CD4-positive, alpha-beta memory T cell (primary cell): ENCODE measurements around the gene SCAPER. TPM values are rescaled to one million over a fixed set of nuclear protein-coding genes. Genes with fewer than 3 reads are reported as not detected.
A peak's percentile ranks its signal among the peaks of the same experiment; 100 is the strongest.

ENCODE experiments used
- CTCF ChIA-PET: fragments of 350-600 bp; sonication (Branson Sonifier 250); formaldehyde crosslinking; loops from one replicate; lab custom pipeline; 2021; ENCODE audit warnings: inconsistent platforms; ENCODE audit not compliant: partially characterized antibody; lab: Charles Lee
- POLR2A ChIA-PET: fragments of 350-600 bp; sonication (Branson Sonifier 250); formaldehyde crosslinking; loops from one replicate; lab custom pipeline; 2021; ENCODE audit not compliant: partially characterized antibody; lab: Charles Lee
- DNase-seq, 5 donors: peaks; one replicate each; pipeline versions ENCODE4 v3.0.0 to v3.0.0-alpha.2; 2020 to 2022; ENCODE audit warnings: mixed read lengths in 1 of 5
- H3K27ac ChIP-seq: one replicate; pipeline ENCODE4 v1.7.0; 2013; ENCODE audit warnings: low read depth, low read length
- H3K27me3 ChIP-seq: 2 replicates; pipeline ENCODE4 v1.7.0; 2013; ENCODE audit warnings: mild to moderate bottlenecking, low read length, moderate library complexity; ENCODE audit not compliant: insufficient read depth
- H3K36me3 ChIP-seq: 2 replicates; pipeline ENCODE4 v1.7.0; 2013; ENCODE audit warnings: mild to moderate bottlenecking, low read length, moderate library complexity; ENCODE audit not compliant: insufficient read depth
- H3K4me1 ChIP-seq: 2 replicates; pipeline ENCODE4 v1.7.0; 2013; ENCODE audit warnings: mild to moderate bottlenecking, low read length, moderate library complexity; ENCODE audit not compliant: insufficient read depth
- H3K4me3 ChIP-seq, 2 donors: one replicate each; pipeline ENCODE4 v1.7.0; 2013; ENCODE audit warnings: low read length in 2 of 2, mild to moderate bottlenecking in 1 of 2
- H3K9me3 ChIP-seq, 2 donors: one replicate each; pipeline ENCODE4 v1.7.0; 2013; ENCODE audit warnings: low read length in 2 of 2, control low read depth in 1 of 2; ENCODE audit not compliant: control insufficient read depth in 1 of 2
- H3K27ac Mint-ChIP-seq, 7 donors: one replicate each; pipeline ENCODE4 v1.8.0; 2020 to 2021; ENCODE audit warnings: mixed read lengths in 7 of 7, mild to moderate bottlenecking in 6 of 7, inconsistent platforms in 3 of 7, moderate library complexity in 3 of 7
- H3K27me3 Mint-ChIP-seq, 2 donors: one replicate each; pipeline ENCODE4 v1.8.0; 2020 to 2021; ENCODE audit warnings: mixed read lengths in 2 of 2
- H3K36me3 Mint-ChIP-seq, 2 donors: one replicate each; pipeline ENCODE4 v1.8.0; 2020 to 2021; ENCODE audit warnings: mixed read lengths in 2 of 2, inconsistent platforms in 1 of 2, mild to moderate bottlenecking in 1 of 2
- H3K4me1 Mint-ChIP-seq, 4 donors: one replicate each; pipeline ENCODE4 v1.8.0; 2020 to 2021; ENCODE audit warnings: mixed read lengths in 4 of 4, mild to moderate bottlenecking in 1 of 4
- H3K4me3 Mint-ChIP-seq, 8 donors: one replicate each; pipeline ENCODE4 v1.8.0; 2020 to 2021; ENCODE audit warnings: mixed read lengths in 8 of 8, mild to moderate bottlenecking in 7 of 8, moderate library complexity in 6 of 8, inconsistent platforms in 3 of 8
- H3K9me3 Mint-ChIP-seq, 8 donors: one replicate each; pipeline ENCODE4 v1.8.0; 2020 to 2021; ENCODE audit warnings: mixed read lengths in 8 of 8, mild to moderate bottlenecking in 5 of 8, inconsistent platforms in 3 of 8, moderate library complexity in 1 of 8
- intact Hi-C: fragments of 100-400 bp; cut with micrococcal nuclease; formaldehyde crosslinking; loops from one replicate; pipeline ENCODE4 v1.15.1; 2023
- polyA plus RNA-seq, 2 donors: library from polyadenylated mRNA; unstranded; fragments of 300-500 nt; fragmentation: Illumina TruSeq; gene quantifications; one replicate each; pipeline ENCODE4 v1.2.3, GENCODE V29; 2021
- total RNA-seq, 2 experiments: library from RNA; stranded (reverse); gene quantifications; one replicate each; pipeline ENCODE4 v1.2.3, GENCODE V29; 2021

The SCAPER gene
- total and polyA plus RNA-seq, 4 experiments from 2014 or later, result 7.2 to 41.4 (median 34.3) TPM

DNA sequence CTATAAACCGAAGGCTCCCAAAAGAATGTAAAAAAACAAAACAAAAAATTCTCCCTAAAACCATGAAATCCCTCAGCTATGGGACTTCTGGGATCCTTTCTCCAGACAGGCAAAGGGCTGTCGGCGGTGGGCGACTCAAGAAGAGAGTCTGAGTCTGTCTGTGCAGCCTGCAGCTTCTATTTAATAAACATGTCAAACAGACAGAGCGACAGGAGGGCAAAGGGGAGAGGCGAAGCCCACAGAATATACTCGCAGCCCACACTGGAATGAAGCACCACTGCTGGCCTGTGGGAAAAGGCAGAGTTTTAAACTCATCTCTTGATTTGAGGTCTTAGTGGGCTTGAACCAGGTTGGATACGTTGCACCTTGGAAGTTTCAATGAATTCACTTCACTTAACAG is 528.3 kb downstream of the SCAPER start:
- Mint-ChIP-seq H3K4me1 (no peaks in the 10 kb centered on the region), H3K9me3 (no peaks in the 10 kb centered on the region), H3K4me3 (no peak overlapping the region), H3K36me3 (peaks cover 40 to 45% of the 10 kb centered on the region in 2 donors), H3K27me3 (no peaks in the 10 kb centered on the region), H3K27ac (no peak overlapping the region)
- no peak overlapping the region for H3K4me3 ChIP-seq
- ChIA-PET POLR2A (no interaction called here), CTCF (no interaction called here)
- H3K4me1 ChIP-seq, result no peaks in the 10 kb centered on the region
- H3K27me3 ChIP-seq, result no peaks in the 10 kb centered on the region
- no peaks in the 10 kb centered on the region for H3K9me3 ChIP-seq
- no peak overlapping the region for H3K27ac ChIP-seq
- H3K36me3 ChIP-seq, result no peaks in the 10 kb centered on the region
- intact Hi-C loops, result no loop called here
- no peak for DNase-seq

DNA sequence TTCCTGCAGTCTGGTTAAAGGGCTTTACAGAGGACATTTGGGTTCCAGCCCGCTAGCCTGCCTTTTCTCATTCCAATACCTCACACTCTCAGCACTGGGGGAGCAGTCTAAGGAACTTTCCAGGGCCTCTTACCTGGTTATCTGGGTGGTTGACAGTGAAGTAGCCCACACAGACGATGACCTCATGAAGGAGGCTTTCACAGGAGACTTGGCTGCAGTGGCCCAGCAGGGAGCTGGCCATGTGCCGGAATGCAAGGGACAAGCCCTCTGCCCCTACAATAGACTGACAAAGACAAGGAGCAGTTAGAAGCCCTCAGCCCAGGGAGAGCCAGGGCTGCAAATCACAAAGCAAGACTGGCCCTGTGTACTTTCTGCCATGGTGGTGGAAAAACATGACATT is 529.1 kb downstream of the SCAPER start:
- no peak overlapping the region for H3K4me3 Mint-ChIP-seq
- POLR2A ChIA-PET, result no interaction called here
- CTCF ChIA-PET, result no interaction called here
- Histone ChIP-seq H3K27me3 (no peaks in the 10 kb centered on the region), H3K9me3 (no peaks in the 10 kb centered on the region), H3K27ac (no peak overlapping the region), H3K4me1 (no peaks in the 10 kb centered on the region), H3K36me3 (no peaks in the 10 kb centered on the region), H3K4me3 (no peak overlapping the region)
- H3K4me1 Mint-ChIP-seq, result no peaks in the 10 kb centered on the region
- no peaks in the 10 kb centered on the region for H3K27me3 Mint-ChIP-seq
- H3K36me3 Mint-ChIP-seq, result peaks cover 36 to 40% of the 10 kb centered on the region in 2 donors
- DNase-seq, result no peak
- H3K9me3 Mint-ChIP-seq, result no peaks in the 10 kb centered on the region
- intact Hi-C loops, result no loop called here
- H3K27ac Mint-ChIP-seq, result no peak overlapping the region

DNA sequence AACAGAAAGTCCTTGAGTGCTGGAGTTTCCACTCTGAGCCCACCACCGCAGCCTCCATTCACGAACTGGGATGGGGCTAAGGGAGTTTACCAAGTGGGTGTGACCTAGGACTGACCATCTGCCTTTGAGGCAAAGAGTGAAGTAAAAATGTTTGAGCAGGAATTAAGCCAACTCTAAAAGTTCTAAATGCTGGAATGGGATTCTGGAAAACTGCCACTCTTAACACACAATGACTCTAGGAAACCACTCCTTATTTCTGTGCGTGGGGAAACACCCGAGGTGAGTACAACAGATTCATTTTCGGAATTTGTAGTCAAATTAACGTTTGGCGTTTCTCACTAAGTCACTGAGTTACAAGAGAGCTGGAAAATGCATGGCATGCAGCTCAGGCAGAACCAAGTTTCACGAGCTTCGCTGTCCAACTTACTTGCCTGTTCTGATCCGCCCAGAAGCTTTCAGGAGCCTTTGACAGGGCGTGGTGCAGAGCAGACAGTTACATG is 537.0 kb downstream of the SCAPER start:
- intact Hi-C loops, result no loop called here
- no peak overlapping the region for H3K4me3 Mint-ChIP-seq
- DNase-seq, result no peak
- Histone ChIP-seq H3K36me3 (no peaks in the 10 kb centered on the region), H3K9me3 (no peaks in the 10 kb centered on the region), H3K4me1 (no peaks in the 10 kb centered on the region), H3K4me3 (no peak overlapping the region), H3K27me3 (no peaks in the 10 kb centered on the region), H3K27ac (no peak overlapping the region)
- H3K36me3 Mint-ChIP-seq, result peaks cover 11 to 43% of the 10 kb centered on the region in 2 donors
- no peak overlapping the region for H3K27ac Mint-ChIP-seq
- CTCF ChIA-PET, result no interaction called here
- H3K4me1 Mint-ChIP-seq, result no peaks in the 10 kb centered on the region
- H3K27me3 Mint-ChIP-seq, result no peaks in the 10 kb centered on the region
- POLR2A ChIA-PET, result no interaction called here
- no peaks in the 10 kb centered on the region for H3K9me3 Mint-ChIP-seq

DNA sequence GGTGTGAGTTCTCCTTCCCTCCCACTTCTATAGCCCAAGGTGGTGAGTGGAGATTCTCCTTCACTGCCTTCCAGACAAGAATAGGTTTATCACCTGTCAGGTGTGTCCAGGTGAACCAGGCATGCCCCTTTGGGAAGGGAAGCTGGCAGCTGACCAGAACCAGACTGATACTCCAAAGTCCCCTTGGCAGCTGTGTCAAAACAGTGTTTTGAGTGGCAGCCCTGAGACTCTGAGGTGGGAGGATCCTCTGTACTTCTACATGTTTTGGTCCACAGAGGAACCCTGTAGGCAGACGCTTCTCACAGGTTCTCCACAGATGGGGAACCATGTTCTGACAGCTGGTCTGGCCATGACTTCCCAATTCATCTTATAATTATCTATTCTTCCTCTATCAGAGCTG is 538.4 kb downstream of the SCAPER start:
- Mint-ChIP-seq H3K9me3 (no peaks in the 10 kb centered on the region), H3K36me3 (peaks cover 1 to 30% of the 10 kb centered on the region in 2 donors), H3K4me3 (no peak overlapping the region), H3K27ac (peak overlapping the region in 1 of 7 donors; percentile 8), H3K27me3 (no peaks in the 10 kb centered on the region), H3K4me1 (no peaks in the 10 kb centered on the region)
- intact Hi-C loops, result no loop called here
- H3K36me3 ChIP-seq, result no peaks in the 10 kb centered on the region
- POLR2A ChIA-PET, result no interaction called here
- DNase-seq, result no peak
- H3K27ac ChIP-seq, result no peak overlapping the region
- H3K9me3 ChIP-seq, result no peaks in the 10 kb centered on the region
- H3K4me1 ChIP-seq, result no peaks in the 10 kb centered on the region
- H3K27me3 ChIP-seq, result no peaks in the 10 kb centered on the region
- H3K4me3 ChIP-seq, result no peak overlapping the region
- CTCF ChIA-PET, result no interaction called here

DNA sequence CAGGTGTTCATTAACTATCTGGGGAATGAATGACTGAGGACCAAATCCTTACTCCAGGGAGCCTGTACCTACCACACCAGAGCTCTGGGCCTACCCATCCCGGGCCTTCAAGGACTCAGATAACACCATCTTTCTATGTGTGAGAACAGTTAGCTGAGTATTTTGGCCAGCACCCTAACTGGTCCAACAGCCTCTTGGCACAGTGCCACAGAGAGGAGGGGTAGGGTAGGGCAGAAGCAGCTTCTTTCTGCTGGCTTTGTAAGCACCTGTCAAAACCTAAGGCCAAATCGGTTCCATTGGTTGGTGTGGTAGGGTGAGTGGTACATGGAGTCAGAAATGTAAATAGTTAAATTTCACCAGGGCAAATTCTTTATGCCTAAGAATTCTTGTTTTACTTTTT is 541.9 kb downstream of the SCAPER start:
- Histone ChIP-seq H3K36me3 (no peaks in the 10 kb centered on the region), H3K4me3 (no peak overlapping the region), H3K27ac (no peak overlapping the region), H3K27me3 (no peaks in the 10 kb centered on the region), H3K4me1 (no peaks in the 10 kb centered on the region), H3K9me3 (no peaks in the 10 kb centered on the region)
- Mint-ChIP-seq H3K27me3 (no peaks in the 10 kb centered on the region), H3K27ac (peak overlapping the region in 1 of 7 donors; percentile 42), H3K4me1 (no peaks in the 10 kb centered on the region), H3K4me3 (no peak overlapping the region), H3K36me3 (peaks cover 1 to 35% of the 10 kb centered on the region in 2 donors), H3K9me3 (no peaks in the 10 kb centered on the region)
- ChIA-PET CTCF (no interaction called here), POLR2A (no interaction called here)
- no peak for DNase-seq
- intact Hi-C loops, result no loop called here

DNA sequence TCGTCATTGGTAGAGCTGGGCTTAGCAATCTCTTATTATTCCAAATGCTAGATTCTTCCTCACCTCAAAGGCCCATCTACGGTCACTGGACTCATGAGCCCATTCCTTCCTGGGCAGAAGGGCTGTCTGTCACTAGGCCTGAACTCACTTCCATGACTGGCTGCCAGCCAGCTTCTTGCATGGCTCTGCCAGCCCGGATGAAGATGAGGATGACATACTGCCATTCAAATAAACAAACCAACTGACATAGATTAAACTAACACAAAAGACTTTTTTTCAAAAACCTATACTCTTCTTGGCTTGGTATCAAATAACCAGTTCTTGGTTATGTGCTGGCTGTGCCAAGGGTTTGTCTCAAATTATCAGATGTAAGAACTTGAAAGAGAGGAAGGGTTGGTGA is 544.7 kb downstream of the SCAPER start:
- Histone ChIP-seq H3K27ac (no peak overlapping the region), H3K27me3 (no peaks in the 10 kb centered on the region), H3K36me3 (no peaks in the 10 kb centered on the region), H3K4me1 (no peaks in the 10 kb centered on the region), H3K9me3 (no peaks in the 10 kb centered on the region), H3K4me3 (no peak overlapping the region)
- DNase-seq, result no peak
- no peak overlapping the region for H3K27ac Mint-ChIP-seq
- H3K4me3 Mint-ChIP-seq, result no peak overlapping the region
- intact Hi-C loops, result no loop called here
- H3K36me3 Mint-ChIP-seq, result peaks cover 2 to 39% of the 10 kb centered on the region in 2 donors
- POLR2A ChIA-PET, result no interaction called here
- H3K4me1 Mint-ChIP-seq, result no peaks in the 10 kb centered on the region
- H3K27me3 Mint-ChIP-seq, result no peaks in the 10 kb centered on the region
- CTCF ChIA-PET, result no interaction called here
- H3K9me3 Mint-ChIP-seq, result no peaks in the 10 kb centered on the region

DNA sequence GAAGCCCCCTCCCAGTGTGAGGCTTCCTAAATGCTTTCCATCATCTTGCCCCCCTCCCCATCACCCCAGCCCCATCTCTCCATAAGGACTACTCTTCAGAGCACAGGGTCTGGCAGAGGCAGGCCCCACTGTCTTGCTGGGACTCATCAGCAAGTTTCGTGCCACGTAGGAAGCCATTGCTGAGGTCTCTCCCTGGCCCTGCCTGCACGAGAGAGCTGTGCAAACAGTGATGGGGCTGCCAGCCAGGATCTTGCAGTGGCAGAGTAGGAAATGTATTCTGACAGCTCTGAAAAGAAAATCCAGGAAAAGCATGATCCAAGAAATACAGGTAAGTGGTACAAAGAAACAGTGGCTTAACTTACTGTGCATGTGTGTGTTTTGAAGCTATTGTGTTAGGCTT is 546.0 kb downstream of the SCAPER start:
- intact Hi-C loops, result no loop called here
- no peaks in the 10 kb centered on the region for H3K4me1 Mint-ChIP-seq
- no peaks in the 10 kb centered on the region for H3K9me3 Mint-ChIP-seq
- H3K27me3 Mint-ChIP-seq, result no peaks in the 10 kb centered on the region
- no peak overlapping the region for H3K4me3 Mint-ChIP-seq
- H3K4me1 ChIP-seq, result no peaks in the 10 kb centered on the region
- POLR2A ChIA-PET, result no interaction called here
- H3K27ac ChIP-seq, result no peak overlapping the region
- DNase-seq, result no peak
- H3K36me3 ChIP-seq, result no peaks in the 10 kb centered on the region
- H3K9me3 ChIP-seq, result no peaks in the 10 kb centered on the region
- H3K27me3 ChIP-seq, result no peaks in the 10 kb centered on the region
- no peak overlapping the region for H3K27ac Mint-ChIP-seq
- CTCF ChIA-PET, result no interaction called here
- H3K36me3 Mint-ChIP-seq, result peaks cover 3 to 31% of the 10 kb centered on the region in 2 donors
- no peak overlapping the region for H3K4me3 ChIP-seq

DNA sequence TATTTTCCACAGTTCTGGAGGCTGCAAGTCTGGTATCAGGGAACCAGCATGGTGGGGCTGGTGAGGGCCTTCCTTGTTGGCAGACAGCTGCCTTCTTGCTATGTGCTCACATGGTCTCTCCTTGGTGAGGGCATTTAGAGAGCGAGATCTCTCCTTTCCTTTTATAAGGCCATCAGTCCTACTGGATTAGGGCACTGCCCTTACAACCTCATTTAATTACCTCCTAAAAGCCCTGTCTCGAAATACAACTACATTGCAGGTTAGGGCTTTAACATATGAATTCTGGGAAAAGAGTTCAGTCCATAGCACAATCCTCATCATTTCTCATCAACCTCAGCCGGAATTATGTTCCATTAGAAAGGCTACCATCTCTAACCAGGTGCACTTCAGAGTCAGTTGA is 546.7 kb downstream of the SCAPER start:
- H3K4me3 ChIP-seq, result no peak overlapping the region
- Mint-ChIP-seq H3K27me3 (no peaks in the 10 kb centered on the region), H3K9me3 (no peaks in the 10 kb centered on the region), H3K4me1 (no peaks in the 10 kb centered on the region), H3K4me3 (no peak overlapping the region), H3K27ac (no peak overlapping the region), H3K36me3 (peaks cover 3 to 25% of the 10 kb centered on the region in 2 donors)
- H3K36me3 ChIP-seq, result no peaks in the 10 kb centered on the region
- ChIA-PET POLR2A (no interaction called here), CTCF (no interaction called here)
- no peaks in the 10 kb centered on the region for H3K27me3 ChIP-seq
- H3K27ac ChIP-seq, result no peak overlapping the region
- H3K4me1 ChIP-seq, result no peaks in the 10 kb centered on the region
- H3K9me3 ChIP-seq, result no peaks in the 10 kb centered on the region
- intact Hi-C loops, result no loop called here
- DNase-seq, result no peak
